ENCODE results near the gene NUDT14.

- TF ChIP-seq KDM5A (IDR thresholded peaks at IDR 0.05; ENCODE audit: low read length): no peak
- no peak for TF ChIP-seq POLR2A (IDR thresholded peaks at IDR 0.05; ENCODE audit: control extremely low read depth in 1 of 2, low read depth in 2 of 2, low read length in 2 of 2)
Observed at GRCh38 chr14:105179191-105179590, 1.9 kb downstream of the NUDT14 start.
